GM13977 (cell line): ENCODE results near the gene MEG3.
"Not testable (repeated sequence)": the region's sequence is repeated elsewhere in the genome, so short reads cannot be mapped to it uniquely, and the experiment has no call there.

Source experiments
- DNase-seq: peaks from one replicate; pipeline ENCODE4 v3.0.0; 2012; ENCODE audit warnings: low spot score
- in situ Hi-C: fragments of 300-500 bp; cut with MboI; formaldehyde crosslinking; loops from one replicate; pipeline ENCODE4 v1.12.0; 2022; ENCODE audit warnings: low sequenced_read_pairs, low pct_unique_long_range_greater_than_20kb, mixed read lengths, inconsistent platforms; ENCODE audit not compliant: unreplicated experiment
- TF ChIP-seq, protein P1 (sequence below): IDR thresholded peaks from 2 replicates; pipeline ENCODE4 v1.5.1; 2012; ENCODE audit warnings: mild to moderate bottlenecking, control low read depth; ENCODE audit not compliant: insufficient read depth; ENCODE audit errors: extremely low read depth, missing control alignments

Gene MEG3

DNA sequence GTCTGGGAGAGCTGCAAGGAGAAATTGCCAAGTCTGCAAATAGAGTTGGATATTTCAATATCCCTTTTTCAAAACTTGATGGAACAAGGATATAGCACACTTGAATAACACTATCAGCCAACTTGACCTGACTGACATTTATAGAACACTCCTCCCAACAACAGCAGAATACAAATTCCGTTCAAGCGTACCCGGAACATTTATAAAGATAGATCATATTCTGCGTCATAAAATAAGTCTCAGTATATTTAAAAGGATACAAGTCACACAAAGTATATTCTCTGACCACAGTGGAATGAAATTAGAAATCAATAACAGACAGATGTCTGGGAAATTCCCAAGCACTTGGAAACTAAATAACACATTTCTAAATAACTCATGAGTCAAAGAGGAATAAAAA is 29.0 kb upstream of the MEG3 start:
- in situ Hi-C loops, result no loop called here
- no peak for DNase-seq
- TF ChIP-seq, protein P1, sequence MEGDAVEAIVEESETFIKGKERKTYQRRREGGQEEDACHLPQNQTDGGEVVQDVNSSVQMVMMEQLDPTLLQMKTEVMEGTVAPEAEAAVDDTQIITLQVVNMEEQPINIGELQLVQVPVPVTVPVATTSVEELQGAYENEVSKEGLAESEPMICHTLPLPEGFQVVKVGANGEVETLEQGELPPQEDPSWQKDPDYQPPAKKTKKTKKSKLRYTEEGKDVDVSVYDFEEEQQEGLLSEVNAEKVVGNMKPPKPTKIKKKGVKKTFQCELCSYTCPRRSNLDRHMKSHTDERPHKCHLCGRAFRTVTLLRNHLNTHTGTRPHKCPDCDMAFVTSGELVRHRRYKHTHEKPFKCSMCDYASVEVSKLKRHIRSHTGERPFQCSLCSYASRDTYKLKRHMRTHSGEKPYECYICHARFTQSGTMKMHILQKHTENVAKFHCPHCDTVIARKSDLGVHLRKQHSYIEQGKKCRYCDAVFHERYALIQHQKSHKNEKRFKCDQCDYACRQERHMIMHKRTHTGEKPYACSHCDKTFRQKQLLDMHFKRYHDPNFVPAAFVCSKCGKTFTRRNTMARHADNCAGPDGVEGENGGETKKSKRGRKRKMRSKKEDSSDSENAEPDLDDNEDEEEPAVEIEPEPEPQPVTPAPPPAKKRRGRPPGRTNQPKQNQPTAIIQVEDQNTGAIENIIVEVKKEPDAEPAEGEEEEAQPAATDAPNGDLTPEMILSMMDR, result no peak

DNA sequence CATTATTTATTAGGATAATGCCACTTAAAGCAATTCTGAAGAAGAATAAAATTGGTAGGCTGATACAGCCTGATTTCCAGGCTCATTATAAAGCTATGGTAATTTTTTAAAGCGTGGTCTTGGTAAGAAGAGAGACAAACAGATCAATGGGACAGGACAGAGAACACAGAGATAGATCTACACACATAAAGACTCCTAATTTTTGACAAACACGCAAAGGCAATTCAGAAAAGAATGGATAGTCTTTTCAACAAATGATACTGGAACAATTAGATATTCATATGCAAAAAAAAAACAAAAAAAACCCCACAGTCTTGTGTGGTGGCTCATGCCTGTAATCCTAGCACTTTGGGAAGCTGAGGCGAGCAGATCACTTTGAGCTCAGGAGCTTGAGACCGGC is 25.9 kb upstream of the MEG3 start:
- DNase-seq, result no peak
- TF ChIP-seq, protein P1, result no peak
- in situ Hi-C loops, result no loop called here

DNA sequence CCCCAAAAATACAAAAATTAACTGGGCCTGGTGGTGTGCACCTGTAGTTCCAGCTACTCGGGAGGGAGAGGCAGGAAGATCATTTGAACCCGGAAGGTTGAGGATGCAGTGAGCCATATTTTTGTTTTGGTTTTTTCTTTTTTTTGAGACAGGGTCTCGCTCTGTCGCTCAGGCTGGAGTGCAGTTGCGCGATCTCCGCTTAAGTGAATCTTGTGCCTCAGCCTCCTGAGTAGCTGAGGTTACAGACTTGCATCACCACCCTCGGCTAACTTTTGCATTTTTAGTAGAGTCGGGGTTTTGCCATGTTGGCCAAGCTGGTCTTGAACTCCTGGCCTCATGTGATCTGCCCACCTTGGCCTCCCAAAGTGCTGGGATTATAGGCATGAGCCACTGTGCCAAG is 24.5 kb upstream of the MEG3 start:
- DNase-seq, in situ Hi-C loops: not testable (repeated sequence)

DNA sequence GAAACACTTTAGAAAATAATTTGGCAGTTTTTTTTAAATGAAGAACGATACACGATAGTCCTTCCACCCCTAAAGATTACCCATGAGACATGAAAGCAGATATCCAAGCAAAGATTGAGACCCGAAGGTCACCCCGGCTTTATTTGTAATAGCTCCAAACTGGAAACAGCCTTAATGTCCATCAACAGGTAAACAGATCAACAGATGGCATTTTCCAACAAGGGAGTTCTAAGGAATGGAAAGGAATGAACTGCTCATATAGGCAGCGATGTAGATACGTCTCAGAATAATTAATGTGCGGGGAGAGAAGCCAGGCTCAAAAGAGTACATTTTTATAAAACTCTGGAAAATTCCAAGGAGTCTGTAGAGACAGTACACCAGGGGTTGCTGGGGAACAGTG is 23.7 kb upstream of the MEG3 start:
- in situ Hi-C loops, result no loop called here
- no peak for DNase-seq
- TF ChIP-seq, protein P1, result no peak

DNA sequence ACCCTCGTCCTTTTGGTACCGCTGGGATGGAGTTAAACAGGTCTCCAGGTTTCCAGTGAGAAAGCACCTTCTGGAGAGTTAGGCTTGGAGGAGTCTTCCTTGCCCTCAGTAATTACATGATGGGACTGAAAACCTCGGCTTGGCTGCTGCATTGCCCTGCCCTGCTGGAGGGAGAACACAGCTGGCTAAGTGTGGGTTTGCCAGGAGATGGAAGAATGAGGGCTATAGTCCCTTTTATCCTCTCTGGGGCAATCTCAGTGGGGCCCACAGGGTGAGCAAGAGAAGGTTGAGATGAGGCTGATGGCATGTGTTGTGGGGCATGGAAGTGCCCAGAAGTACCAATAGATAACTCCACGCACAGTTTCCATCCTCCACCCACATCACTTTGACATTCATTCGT is 23.2 kb upstream of the MEG3 start:
- in situ Hi-C loops, result no loop called here
- DNase-seq, result no peak
- TF ChIP-seq, protein P1, result no peak

DNA sequence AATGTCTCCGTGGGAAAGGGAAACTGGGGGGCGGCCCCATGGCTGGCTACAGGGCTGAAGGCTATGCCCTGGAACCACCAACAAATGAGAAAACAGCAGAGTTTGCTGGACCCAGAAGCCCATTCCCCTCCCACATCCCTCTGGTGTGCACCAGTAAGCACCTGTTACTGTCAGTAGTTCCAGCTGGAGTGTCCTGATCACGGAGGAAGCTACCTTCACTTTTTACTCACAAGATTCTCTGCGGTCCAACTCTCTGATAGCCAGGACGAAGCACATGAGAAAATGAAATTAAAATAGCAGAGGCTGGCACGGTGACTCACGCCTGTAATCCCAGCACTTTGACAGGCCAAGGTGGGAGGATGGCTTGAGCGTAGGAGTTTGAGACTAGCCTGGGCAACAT is 22.7 kb upstream of the MEG3 start:
- in situ Hi-C loops, result no loop called here
- TF ChIP-seq, protein P1, result no peak
- no peak for DNase-seq

DNA sequence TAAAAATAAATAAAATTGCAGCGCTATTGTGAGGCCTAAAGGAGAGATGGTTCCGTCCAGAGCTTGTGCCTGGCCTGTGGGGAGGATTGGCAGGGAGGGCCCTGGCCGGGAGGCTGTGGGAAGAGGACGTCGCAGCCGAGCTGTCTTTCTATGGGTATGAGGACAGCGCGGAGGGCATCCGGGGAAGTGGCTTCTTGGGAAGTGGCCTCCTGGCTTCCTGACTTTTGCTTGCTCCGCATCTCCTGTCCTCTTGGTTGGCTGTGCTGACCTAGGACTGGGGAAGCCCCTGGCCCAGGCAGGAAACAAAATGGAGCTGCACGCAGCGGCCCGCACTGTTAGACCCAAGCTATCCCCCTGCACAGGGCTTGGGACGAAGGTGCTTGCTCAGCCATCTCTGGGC is 22.2 kb upstream of the MEG3 start:
- DNase-seq, result no peak

More for the DNA sequence above, 22.2 kb upstream of the MEG3 start:
- in situ Hi-C loops, result no loop called here
- TF ChIP-seq, protein P1, result no peak
